ENCODE measurements around the gene ZYG11A. TPM values are rescaled to one million over a fixed set of nuclear protein-coding genes. Genes with fewer than 3 reads are reported as not detected.
A peak's percentile ranks its signal among the peaks of the same experiment; 100 is the strongest.

ZYG11A gene
- total and polyA plus RNA-seq, 4 experiments from 2014 or later, result 0.03 TPM; not detected in 3

DNA sequence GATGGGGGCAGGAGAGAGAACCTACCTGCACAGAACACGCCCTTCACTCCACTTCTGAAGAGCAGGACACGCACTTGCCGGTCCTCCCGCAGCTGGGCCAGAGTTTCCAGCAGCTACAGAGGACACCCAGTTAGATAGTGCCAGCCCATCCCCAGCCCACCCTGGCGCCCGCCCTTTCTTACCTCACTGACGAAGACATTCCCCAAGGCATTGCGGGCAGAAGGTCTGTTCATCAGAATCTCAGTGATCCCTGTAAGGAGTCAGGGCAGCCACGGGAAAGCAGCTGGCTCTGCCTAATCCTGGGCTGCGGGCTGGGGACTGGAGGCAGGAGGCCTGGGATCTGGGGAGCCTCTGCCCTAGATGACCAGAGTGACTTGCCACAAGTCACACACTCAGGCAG lies 69.0 kb downstream of the ZYG11A start:
- H3K36me3 ChIP-seq (ENCODE audit: insufficient read depth, low read length), result no peaks in the 10 kb centered on the region
- peaks cover 0 to 2% (median under 1%) of the 10 kb centered on the region in 4 donors for H3K4me1 Mint-ChIP-seq
- no peak for DNase-seq
- H3K9me3 Mint-ChIP-seq, result no peaks in the 10 kb centered on the region
- no peaks in the 10 kb centered on the region for H3K27me3 ChIP-seq (ENCODE audit: insufficient read depth, low read length)
- H3K4me1 ChIP-seq (ENCODE audit: insufficient read depth, low read length), result no peaks in the 10 kb centered on the region
- intact Hi-C loops (cut with micrococcal nuclease), result no loop called here
- no peak overlapping the region for H3K4me3 ChIP-seq (ENCODE audit: low read length in 2 of 2)
- H3K27me3 Mint-ChIP-seq, result no peaks in the 10 kb centered on the region
- H3K4me3 Mint-ChIP-seq, result no peak overlapping the region
- ChIA-PET POLR2A (ENCODE audit: partially characterized antibody) (no interaction called here), CTCF (ENCODE audit: partially characterized antibody) (interaction anchor here (3.0 kb wide), 1 partner anchor 10 kb away, joined by 11 read pairs; the partner anchor contains the start of gene ECHDC2)
- H3K9me3 ChIP-seq (ENCODE audit: control insufficient read depth in 1 of 2, low read length in 2 of 2), result no peaks in the 10 kb centered on the region
- peaks cover 25 to 30% of the 10 kb centered on the region in 2 donors for H3K36me3 Mint-ChIP-seq
- no peak overlapping the region for H3K27ac Mint-ChIP-seq
- no peak overlapping the region for H3K27ac ChIP-seq (ENCODE audit: low read depth, low read length)

DNA sequence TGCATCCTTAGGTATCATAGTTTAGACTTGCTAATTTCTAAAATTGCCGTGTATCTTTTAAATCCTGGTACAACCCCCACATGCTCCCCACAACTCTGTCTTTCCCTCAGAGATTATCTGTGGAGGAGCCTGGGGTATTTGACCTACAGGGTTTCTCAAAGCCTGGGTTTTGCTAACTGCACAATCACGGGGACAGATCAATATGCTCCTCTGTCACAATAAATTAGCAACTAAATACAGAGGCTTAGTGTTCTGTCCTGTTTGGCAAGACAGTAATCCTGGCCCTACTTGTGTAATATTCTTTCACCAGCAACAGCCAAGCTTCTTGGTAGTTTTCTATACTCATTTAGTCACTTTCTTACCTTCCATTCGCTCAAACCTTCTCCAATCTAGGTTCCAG lies 70.5 kb downstream of the ZYG11A start:
- Histone ChIP-seq H3K27me3 (ENCODE audit: insufficient read depth, low read length) (no peaks in the 10 kb centered on the region), H3K4me1 (ENCODE audit: insufficient read depth, low read length) (no peaks in the 10 kb centered on the region), H3K36me3 (ENCODE audit: insufficient read depth, low read length) (no peaks in the 10 kb centered on the region), H3K27ac (ENCODE audit: low read depth, low read length) (no peak overlapping the region), H3K9me3 (ENCODE audit: control insufficient read depth in 1 of 2, low read length in 2 of 2) (no peaks in the 10 kb centered on the region), H3K4me3 (ENCODE audit: low read length in 2 of 2) (no peak overlapping the region)
- peak overlapping the region in 2 of 7 donors; percentile 54 to 55 for H3K27ac Mint-ChIP-seq
- H3K4me1 Mint-ChIP-seq, result peaks cover 0 to 6% (median 5%) of the 10 kb centered on the region in 4 donors
- ChIA-PET CTCF (ENCODE audit: partially characterized antibody) (interaction anchor here (3.0 kb wide), 1 partner anchor 8 kb away, joined by 11 read pairs; the partner anchor contains the start of gene ECHDC2), POLR2A (ENCODE audit: partially characterized antibody) (no interaction called here)
- intact Hi-C loops (cut with micrococcal nuclease), result no loop called here
- H3K27me3 Mint-ChIP-seq, result no peaks in the 10 kb centered on the region
- H3K4me3 Mint-ChIP-seq, result no peak overlapping the region
- H3K9me3 Mint-ChIP-seq, result no peaks in the 10 kb centered on the region
- DNase-seq, result no peak
- H3K36me3 Mint-ChIP-seq, result peaks cover 20 to 22% of the 10 kb centered on the region in 2 donors

DNA sequence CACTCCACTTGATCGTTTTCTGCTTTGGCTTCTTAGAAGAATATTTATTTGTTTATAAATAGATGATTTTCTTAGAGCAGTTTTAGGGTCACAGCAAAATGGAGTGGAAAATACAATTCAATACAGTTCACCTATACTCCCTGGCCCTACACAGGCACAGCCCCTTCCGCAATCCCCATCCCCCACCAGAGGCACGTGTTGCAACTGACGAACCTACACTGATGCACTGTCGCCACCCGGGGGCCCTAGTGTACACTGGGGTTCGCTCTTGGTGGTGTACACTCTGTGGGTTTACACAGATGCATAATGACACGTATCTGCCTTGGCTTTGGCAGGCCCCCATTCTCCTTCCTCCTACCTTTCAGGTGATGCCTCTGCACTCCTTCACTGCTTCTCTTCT lies 71.0 kb downstream of the ZYG11A start:
- CTCF ChIA-PET (ENCODE audit: partially characterized antibody), result interaction anchor here (3.0 kb wide), 1 partner anchor 8 kb away, joined by 11 read pairs; the partner anchor contains the start of gene ECHDC2

DNA sequence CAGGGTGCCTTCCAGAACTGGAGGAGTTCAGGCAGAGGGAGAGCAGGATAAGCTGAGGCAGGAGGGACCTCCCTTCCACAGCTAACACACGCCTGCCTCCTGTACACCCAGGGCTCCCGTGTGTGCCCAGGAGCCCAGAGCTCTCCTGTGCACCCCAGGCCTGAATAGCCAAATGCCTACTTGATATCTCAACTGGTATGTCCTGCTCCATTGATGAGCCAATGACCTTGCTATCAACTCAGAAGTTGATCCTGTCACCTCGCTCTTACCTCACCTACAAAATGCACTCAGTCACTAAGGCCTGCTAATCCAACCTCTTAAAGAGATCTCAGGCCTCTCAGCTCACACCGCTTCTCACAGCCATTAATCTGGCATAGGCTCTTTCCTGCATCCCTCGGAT lies 71.9 kb downstream of the ZYG11A start:
- no peak overlapping the region for H3K27ac Mint-ChIP-seq
- no peak overlapping the region for H3K4me3 Mint-ChIP-seq
- ChIA-PET POLR2A (ENCODE audit: partially characterized antibody) (no interaction called here), CTCF (ENCODE audit: partially characterized antibody) (no interaction called here)
- no peaks in the 10 kb centered on the region for H3K27me3 Mint-ChIP-seq
- Histone ChIP-seq H3K4me3 (ENCODE audit: low read length in 2 of 2) (no peak overlapping the region), H3K27ac (ENCODE audit: low read depth, low read length) (no peak overlapping the region), H3K4me1 (ENCODE audit: insufficient read depth, low read length) (peaks cover 2% of the 10 kb centered on the region), H3K9me3 (ENCODE audit: control insufficient read depth in 1 of 2, low read length in 2 of 2) (no peaks in the 10 kb centered on the region), H3K27me3 (ENCODE audit: insufficient read depth, low read length) (no peaks in the 10 kb centered on the region), H3K36me3 (ENCODE audit: insufficient read depth, low read length) (no peaks in the 10 kb centered on the region)
- H3K9me3 Mint-ChIP-seq, result no peaks in the 10 kb centered on the region
- peaks cover 13 to 15% of the 10 kb centered on the region in 2 donors for H3K36me3 Mint-ChIP-seq
- intact Hi-C loops (cut with micrococcal nuclease), result no loop called here
- H3K4me1 Mint-ChIP-seq, result peaks cover 8 to 14% (median 11%) of the 10 kb centered on the region in 4 donors
- DNase-seq, result no peak

More for the DNA sequence above, 71.0 kb downstream of the ZYG11A start:
- Mint-ChIP-seq H3K27me3 (no peaks in the 10 kb centered on the region), H3K36me3 (peaks cover 18 to 19% of the 10 kb centered on the region in 2 donors), H3K27ac (peak overlapping the region in 2 of 7 donors; percentile 54 to 55), H3K9me3 (no peaks in the 10 kb centered on the region), H3K4me1 (peaks cover 0 to 6% (median 5%) of the 10 kb centered on the region in 4 donors), H3K4me3 (no peak overlapping the region)
- no peaks in the 10 kb centered on the region for H3K27me3 ChIP-seq (ENCODE audit: insufficient read depth, low read length)
- POLR2A ChIA-PET (ENCODE audit: partially characterized antibody), result no interaction called here
- H3K4me3 ChIP-seq (ENCODE audit: low read length in 2 of 2), result no peak overlapping the region
- no peaks in the 10 kb centered on the region for H3K9me3 ChIP-seq (ENCODE audit: control insufficient read depth in 1 of 2, low read length in 2 of 2)
- no peak for DNase-seq
- intact Hi-C loops (cut with micrococcal nuclease), result no loop called here
- no peak overlapping the region for H3K27ac ChIP-seq (ENCODE audit: low read depth, low read length)
- no peaks in the 10 kb centered on the region for H3K36me3 ChIP-seq (ENCODE audit: insufficient read depth, low read length)
- H3K4me1 ChIP-seq (ENCODE audit: insufficient read depth, low read length), result no peaks in the 10 kb centered on the region

DNA sequence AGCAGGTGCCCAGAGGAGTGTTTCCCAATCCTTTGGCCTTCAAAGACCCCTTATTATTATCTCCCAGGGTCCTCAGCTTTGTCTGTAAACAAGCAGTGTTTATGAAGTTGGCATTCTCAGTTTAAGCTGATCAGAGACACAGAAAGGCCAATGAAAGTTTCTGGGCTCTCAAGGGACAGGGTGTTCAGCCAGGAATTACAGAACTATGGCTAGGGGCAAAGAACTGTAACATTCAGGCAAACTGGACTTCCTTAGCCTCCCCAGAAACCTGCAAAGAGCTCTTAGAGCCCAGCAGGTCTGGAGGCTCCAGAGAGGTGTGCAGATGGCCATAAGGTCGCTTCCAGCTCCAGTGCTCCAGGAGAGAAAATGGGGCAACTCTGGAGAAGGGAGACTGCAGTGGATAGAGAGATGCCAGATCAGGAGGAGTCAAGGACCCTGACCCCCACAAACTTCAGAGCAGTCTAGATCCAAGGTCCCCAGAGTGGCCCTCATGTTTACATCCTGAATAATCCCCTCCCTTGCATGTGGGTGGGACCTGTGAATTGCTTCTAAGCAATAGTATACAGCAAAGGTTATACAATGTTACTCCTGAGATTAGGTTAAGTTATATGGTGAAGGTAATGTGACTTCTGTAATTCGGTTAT lies 72.8 kb downstream of the ZYG11A start:
- Histone ChIP-seq H3K4me3 (ENCODE audit: low read length in 2 of 2) (no peak overlapping the region), H3K4me1 (ENCODE audit: insufficient read depth, low read length) (peaks cover 10% of the 10 kb centered on the region), H3K9me3 (ENCODE audit: control insufficient read depth in 1 of 2, low read length in 2 of 2) (no peaks in the 10 kb centered on the region), H3K27ac (ENCODE audit: low read depth, low read length) (no peak overlapping the region), H3K36me3 (ENCODE audit: insufficient read depth, low read length) (no peaks in the 10 kb centered on the region), H3K27me3 (ENCODE audit: insufficient read depth, low read length) (no peaks in the 10 kb centered on the region)
- Mint-ChIP-seq H3K9me3 (no peaks in the 10 kb centered on the region), H3K27me3 (no peaks in the 10 kb centered on the region), H3K36me3 (peaks cover 7 to 11% of the 10 kb centered on the region in 2 donors), H3K4me3 (no peak overlapping the region), H3K27ac (peak overlapping the region in 1 of 7 donors; percentile 37), H3K4me1 (peaks cover 16 to 23% (median 20%) of the 10 kb centered on the region in 4 donors)
- intact Hi-C loops (cut with micrococcal nuclease), result no loop called here
- ChIA-PET POLR2A (ENCODE audit: partially characterized antibody) (no interaction called here), CTCF (ENCODE audit: partially characterized antibody) (no interaction called here)
- DNase-seq, result no peak

DNA sequence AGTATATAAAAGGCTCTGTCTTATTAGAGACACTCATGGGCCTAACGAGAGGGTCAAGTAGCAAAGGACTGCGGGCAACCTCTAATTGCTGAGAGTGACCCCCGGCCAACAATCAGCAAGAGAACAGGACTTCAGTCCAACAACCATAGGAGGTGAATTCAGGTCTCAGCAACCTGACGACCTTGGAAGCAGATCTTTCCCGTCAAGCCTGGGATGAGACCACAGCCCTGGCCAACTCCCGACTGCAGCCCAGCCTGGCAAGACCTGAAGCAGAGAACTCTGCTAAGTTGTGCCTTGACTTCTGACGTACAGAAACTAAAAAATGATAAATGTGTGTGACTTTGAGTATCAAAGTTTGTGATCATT lies 73.3 kb downstream of the ZYG11A start:
- Mint-ChIP-seq H3K27me3 (no peaks in the 10 kb centered on the region), H3K4me1 (peaks cover 21 to 28% (median 24%) of the 10 kb centered on the region in 4 donors), H3K36me3 (peaks cover 7 to 8% of the 10 kb centered on the region in 2 donors), H3K27ac (peak overlapping the region in 2 of 7 donors; percentile 15 to 37), H3K4me3 (no peak overlapping the region), H3K9me3 (no peaks in the 10 kb centered on the region)
- H3K36me3 ChIP-seq (ENCODE audit: insufficient read depth, low read length), result no peaks in the 10 kb centered on the region
- no peak overlapping the region for H3K27ac ChIP-seq (ENCODE audit: low read depth, low read length)
- POLR2A ChIA-PET (ENCODE audit: partially characterized antibody), result no interaction called here
- no peaks in the 10 kb centered on the region for H3K27me3 ChIP-seq (ENCODE audit: insufficient read depth, low read length)
- no peak overlapping the region for H3K4me3 ChIP-seq (ENCODE audit: low read length in 2 of 2)
- CTCF ChIA-PET (ENCODE audit: partially characterized antibody), result no interaction called here
- no peak for DNase-seq
- intact Hi-C loops (cut with micrococcal nuclease), result no loop called here
- H3K9me3 ChIP-seq (ENCODE audit: control insufficient read depth in 1 of 2, low read length in 2 of 2), result no peaks in the 10 kb centered on the region
- peaks cover 15% of the 10 kb centered on the region for H3K4me1 ChIP-seq (ENCODE audit: insufficient read depth, low read length)

DNA sequence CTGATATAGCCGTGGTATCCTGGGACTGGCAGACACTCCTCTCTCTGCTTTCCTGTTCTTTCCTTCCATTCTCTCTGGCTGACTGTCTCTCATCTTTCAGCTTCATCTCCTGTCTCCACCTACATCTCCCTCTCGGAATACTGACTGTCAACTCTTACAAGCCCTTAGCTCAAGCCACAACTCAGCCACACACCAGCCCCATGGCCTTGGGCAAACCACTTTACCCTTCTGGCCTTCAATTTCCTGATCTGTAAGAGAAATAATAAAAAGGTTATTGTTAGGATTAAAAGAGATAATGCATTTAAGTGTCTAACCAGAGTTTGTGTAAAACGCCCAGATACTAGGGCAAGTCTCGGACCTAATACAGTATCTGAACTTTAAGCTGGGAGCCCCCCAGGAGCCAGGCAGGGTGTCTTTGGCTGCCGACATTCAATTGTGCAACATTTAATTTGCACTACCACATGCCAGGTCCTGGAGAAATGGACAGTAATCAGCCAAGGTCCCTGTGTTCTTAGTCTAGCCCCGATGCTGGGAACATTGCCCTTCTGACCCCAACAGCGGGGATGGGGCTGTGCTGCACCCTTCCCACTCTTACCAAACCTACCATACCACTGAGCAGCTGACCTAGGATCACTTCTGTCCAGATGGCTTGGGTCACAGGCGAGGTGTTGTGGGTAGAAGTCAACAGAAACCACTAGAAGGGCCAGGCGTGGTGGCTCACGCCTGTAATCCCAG lies 73.8 kb downstream of the ZYG11A start:
- Histone ChIP-seq H3K4me1 (ENCODE audit: insufficient read depth, low read length) (peaks cover 18% of the 10 kb centered on the region), H3K36me3 (ENCODE audit: insufficient read depth, low read length) (no peaks in the 10 kb centered on the region), H3K27ac (ENCODE audit: low read depth, low read length) (no peak overlapping the region), H3K9me3 (ENCODE audit: control insufficient read depth in 1 of 2, low read length in 2 of 2) (no peaks in the 10 kb centered on the region), H3K4me3 (ENCODE audit: low read length in 2 of 2) (no peak overlapping the region), H3K27me3 (ENCODE audit: insufficient read depth, low read length) (no peaks in the 10 kb centered on the region)
- ChIA-PET CTCF (ENCODE audit: partially characterized antibody) (interaction anchor here (1.4 kb wide), 1 partner anchor 11 kb away, joined by 3 read pairs; the partner anchor contains the start of gene SCP2), POLR2A (ENCODE audit: partially characterized antibody) (no interaction called here)
- H3K27ac Mint-ChIP-seq, result peak overlapping the region in 2 of 7 donors; percentile 15 to 50
- intact Hi-C loops (cut with micrococcal nuclease), result no loop called here
- DNase-seq, result no peak
- no peaks in the 10 kb centered on the region for H3K27me3 Mint-ChIP-seq
- H3K36me3 Mint-ChIP-seq, result peaks cover 7 to 8% of the 10 kb centered on the region in 2 donors
- peaks cover 22 to 29% (median 24%) of the 10 kb centered on the region in 4 donors for H3K4me1 Mint-ChIP-seq
- H3K4me3 Mint-ChIP-seq, result no peak overlapping the region
- no peaks in the 10 kb centered on the region for H3K9me3 Mint-ChIP-seq
